ENCODE data around the gene MAGI2.

Gene MAGI2

DNA sequence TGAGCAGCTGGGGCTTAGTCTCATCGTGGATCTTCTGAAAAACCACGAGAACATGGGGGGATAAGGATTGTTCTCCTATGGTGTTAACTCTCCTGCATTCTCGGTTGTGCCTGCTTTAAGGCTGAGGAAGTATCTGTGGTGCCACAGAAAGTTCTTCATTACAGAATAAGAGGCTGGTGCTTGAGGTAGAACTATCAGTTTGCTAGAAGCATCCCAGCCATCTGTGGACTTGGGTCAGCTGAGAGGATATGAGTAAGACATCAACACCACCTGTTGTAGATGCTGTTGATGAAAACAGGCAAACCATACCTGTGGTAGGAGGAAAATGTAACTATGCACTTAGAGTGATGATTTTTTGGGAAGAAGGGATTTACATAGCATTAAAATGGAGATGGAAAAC lies 1238.3 kb downstream of the MAGI2 start:
- Histone ChIP-seq H3K79me2 (ENCODE audit: insufficient read depth, low read length) (no peaks in the 10 kb centered on the region), H3K4me2 (ENCODE audit: insufficient read depth, low read length) (no peak overlapping the region), H3K9me3 (ENCODE audit: insufficient read depth, low read length, severe bottlenecking) (no peaks in the 10 kb centered on the region), H2AFZ (ENCODE audit: low read depth, low read length) (no peak overlapping the region), H3K27me3 (ENCODE audit: insufficient read depth, low read length, poor library complexity) (peaks cover 7% of the 10 kb centered on the region), H3K27ac (ENCODE audit: low read length) (no peak overlapping the region), H3K4me3 (ENCODE audit: low read depth in 1 of 2, low read length in 2 of 2) (no peak overlapping the region), H3K4me1 (ENCODE audit: insufficient read depth, low read length) (no peaks in the 10 kb centered on the region), H3K36me3 (ENCODE audit: insufficient read depth, low read length) (no peaks in the 10 kb centered on the region), H3K9ac (ENCODE audit: low read depth, low read length) (no peak overlapping the region), H4K20me1 (ENCODE audit: insufficient read depth, low read length) (no peaks in the 10 kb centered on the region)
- no peak for ATAC-seq (ENCODE audit: insufficient read depth, low read depth)
- TF ChIP-seq EZH2 (IDR thresholded peaks at IDR 0.05; ENCODE audit: borderline replicate concordance, low read depth, low read length, severe bottlenecking) = no peak
- TF ChIP-seq CTCF (IDR thresholded peaks at IDR 0.05; ENCODE audit: borderline replicate concordance, extremely low read depth, low read length, poor library complexity, severe bottlenecking) = no peak
- no peak for DNase-seq

DNA sequence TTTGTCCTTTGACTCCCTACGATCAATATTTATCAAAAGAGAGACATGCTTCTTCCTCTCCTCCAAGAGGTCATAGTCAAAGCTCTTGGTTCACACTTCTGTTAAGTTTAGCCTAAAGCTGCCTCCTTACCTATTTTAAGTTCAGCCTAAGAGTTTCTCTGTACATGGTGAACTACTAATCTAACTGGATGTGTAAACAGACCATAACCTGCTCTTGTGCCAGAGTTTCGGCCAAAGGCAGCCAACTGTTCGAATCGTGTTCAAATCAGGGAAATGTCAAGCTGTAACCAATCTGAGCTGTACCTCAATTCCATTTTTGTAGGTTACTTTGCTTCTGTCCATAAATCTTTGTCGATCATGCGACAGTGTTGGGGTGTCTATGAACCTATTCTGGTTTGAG lies 1240.1 kb downstream of the MAGI2 start:
- TF ChIP-seq EZH2 (IDR thresholded peaks at IDR 0.05; ENCODE audit: borderline replicate concordance, low read depth, low read length, severe bottlenecking) = no peak
- no peak for TF ChIP-seq CTCF (IDR thresholded peaks at IDR 0.05; ENCODE audit: borderline replicate concordance, extremely low read depth, low read length, poor library complexity, severe bottlenecking)
- no peak overlapping the region for H3K4me3 ChIP-seq (ENCODE audit: low read depth in 1 of 2, low read length in 2 of 2)

DNA sequence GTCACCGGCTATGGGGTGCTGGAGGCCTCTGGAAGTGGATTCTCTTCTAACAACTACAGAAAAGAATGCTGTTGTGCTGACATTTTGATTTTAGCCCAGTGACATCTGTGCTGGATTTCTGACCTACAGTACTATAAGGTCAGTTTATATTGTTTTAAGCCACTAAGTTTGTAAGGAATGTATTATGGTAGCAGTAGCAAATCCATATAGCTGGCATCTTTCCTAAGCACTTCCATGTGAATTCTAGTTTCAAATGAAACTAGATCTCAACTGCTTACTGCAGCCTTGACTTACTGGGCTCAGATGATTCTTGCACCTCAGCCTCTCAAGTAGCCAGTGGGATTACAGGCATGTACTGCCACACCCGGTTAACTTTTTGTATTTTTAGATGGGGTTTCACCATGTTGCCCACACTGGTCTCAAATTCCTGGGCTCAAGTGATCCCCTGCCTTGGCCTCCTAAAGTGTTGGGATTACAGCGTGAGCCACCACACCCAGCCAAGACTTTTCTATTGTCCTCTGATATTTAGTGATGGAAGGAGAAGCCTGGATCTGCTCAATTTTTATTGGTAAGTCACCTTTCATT lies 1240.9 kb downstream of the MAGI2 start:
- Histone ChIP-seq H4K20me1 (ENCODE audit: insufficient read depth, low read length) (no peaks in the 10 kb centered on the region), H3K9me3 (ENCODE audit: insufficient read depth, low read length, severe bottlenecking) (no peaks in the 10 kb centered on the region), H2AFZ (ENCODE audit: low read depth, low read length) (no peak overlapping the region), H3K4me1 (ENCODE audit: insufficient read depth, low read length) (no peaks in the 10 kb centered on the region), H3K4me2 (ENCODE audit: insufficient read depth, low read length) (no peak overlapping the region), H3K9ac (ENCODE audit: low read depth, low read length) (no peak overlapping the region), H3K36me3 (ENCODE audit: insufficient read depth, low read length) (no peaks in the 10 kb centered on the region), H3K79me2 (ENCODE audit: insufficient read depth, low read length) (no peaks in the 10 kb centered on the region), H3K27ac (ENCODE audit: low read length) (no peak overlapping the region), H3K27me3 (ENCODE audit: insufficient read depth, low read length, poor library complexity) (peaks cover 7% of the 10 kb centered on the region), H3K4me3 (ENCODE audit: low read depth in 1 of 2, low read length in 2 of 2) (no peak overlapping the region)
- no peak for DNase-seq
- no peak for ATAC-seq (ENCODE audit: insufficient read depth, low read depth)
- TF ChIP-seq CTCF (IDR thresholded peaks at IDR 0.05; ENCODE audit: borderline replicate concordance, extremely low read depth, low read length, poor library complexity, severe bottlenecking) (no peak), EZH2 (IDR thresholded peaks at IDR 0.05; ENCODE audit: borderline replicate concordance, low read depth, low read length, severe bottlenecking) (no peak)

More for the DNA sequence above, 1240.1 kb downstream of the MAGI2 start:
- H3K36me3 ChIP-seq (ENCODE audit: insufficient read depth, low read length) = no peaks in the 10 kb centered on the region
- no peak overlapping the region for H3K4me2 ChIP-seq (ENCODE audit: insufficient read depth, low read length)
- no peaks in the 10 kb centered on the region for H3K79me2 ChIP-seq (ENCODE audit: insufficient read depth, low read length)
- H3K9ac ChIP-seq (ENCODE audit: low read depth, low read length) = no peak overlapping the region
- no peaks in the 10 kb centered on the region for H4K20me1 ChIP-seq (ENCODE audit: insufficient read depth, low read length)
- H3K4me1 ChIP-seq (ENCODE audit: insufficient read depth, low read length) = no peaks in the 10 kb centered on the region
- ATAC-seq (ENCODE audit: insufficient read depth, low read depth) (no peak), DNase-seq (no peak)
- H2AFZ ChIP-seq (ENCODE audit: low read depth, low read length) = no peak overlapping the region
- peaks cover 7% of the 10 kb centered on the region for H3K27me3 ChIP-seq (ENCODE audit: insufficient read depth, low read length, poor library complexity)
- no peak overlapping the region for H3K27ac ChIP-seq (ENCODE audit: low read length)
- H3K9me3 ChIP-seq (ENCODE audit: insufficient read depth, low read length, severe bottlenecking) = no peaks in the 10 kb centered on the region

All from DND-41 (cell line).